ENCODE data around the gene SMARCA5. TPM values are rescaled to one million over a fixed set of nuclear protein-coding genes. Genes with fewer than 3 reads are reported as not detected.
"Not testable (repeated sequence)": the region's sequence is repeated elsewhere in the genome, so short reads cannot be mapped to it uniquely, and the experiment has no call there.

SMARCA5 gene
- total RNA-seq, 3 donors from 2014 or later = 59.2 to 66.5 (median 64.4) TPM

GRCh38 chr4:143514901-143515300 lies 1.4 kb downstream of the SMARCA5 start:
- DNase-seq = no peak
- H3K4me3 Mint-ChIP-seq = peak overlapping the region; percentile 99
- peaks cover 1% of the 10 kb centered on the region for H3K27me3 Mint-ChIP-seq (ENCODE audit: low read depth)
- H3K36me3 Mint-ChIP-seq (ENCODE audit: insufficient read depth) = peaks cover 27% of the 10 kb centered on the region
- H3K4me1 Mint-ChIP-seq (ENCODE audit: low read depth) = peaks cover 50% of the 10 kb centered on the region
- no peaks in the 10 kb centered on the region for H3K9me3 Mint-ChIP-seq
- no peak for ATAC-seq

- Mint-ChIP-seq H3K4me3 (peak overlapping the region; percentile 99), H3K4me1 (ENCODE audit: low read depth) (peaks cover 57% of the 10 kb centered on the region)
- no peak for ATAC-seq
Observed at GRCh38 chr4:143515905-143516304, 2.4 kb downstream of the SMARCA5 start.

GRCh38 chr4:143517764-143518163 lies 4.3 kb downstream of the SMARCA5 start:
- ATAC-seq (no peak), DNase-seq (no peak)
- Mint-ChIP-seq H3K4me3 (no peak overlapping the region), H3K4me1 (ENCODE audit: low read depth) (peaks cover 67% of the 10 kb centered on the region), H3K27me3 (ENCODE audit: low read depth) (no peaks in the 10 kb centered on the region), H3K36me3 (ENCODE audit: insufficient read depth) (peaks cover 41% of the 10 kb centered on the region), H3K9me3 (no peaks in the 10 kb centered on the region)

More at GRCh38 chr4:143515905-143516304, 2.4 kb downstream of the SMARCA5 start:
- H3K27me3 Mint-ChIP-seq (ENCODE audit: low read depth) = no peaks in the 10 kb centered on the region
- no peaks in the 10 kb centered on the region for H3K9me3 Mint-ChIP-seq
- no peak for DNase-seq
- H3K36me3 Mint-ChIP-seq (ENCODE audit: insufficient read depth) = peaks cover 30% of the 10 kb centered on the region

GRCh38 chr4:143524211-143524610 lies 10.7 kb downstream of the SMARCA5 start:
- Mint-ChIP-seq H3K9me3 (no peaks in the 10 kb centered on the region), H3K4me1 (ENCODE audit: low read depth) (peaks cover 37% of the 10 kb centered on the region), H3K27me3 (ENCODE audit: low read depth) (no peaks in the 10 kb centered on the region), H3K4me3 (no peak overlapping the region), H3K36me3 (ENCODE audit: insufficient read depth) (peaks cover 55% of the 10 kb centered on the region)
- no peak for ATAC-seq
- DNase-seq = no peak

GRCh38 chr4:143528046-143528445 lies 14.5 kb downstream of the SMARCA5 start:
- Mint-ChIP-seq H3K4me1 (ENCODE audit: low read depth) (peaks cover 12% of the 10 kb centered on the region), H3K36me3 (ENCODE audit: insufficient read depth) (peaks cover 59% of the 10 kb centered on the region)
- not testable (repeated sequence) for H3K9me3 Mint-ChIP-seq; H3K27me3 Mint-ChIP-seq (ENCODE audit: low read depth); DNase-seq; ATAC-seq; H3K4me3 Mint-ChIP-seq

GRCh38 chr4:143531380-143531779 lies 17.9 kb downstream of the SMARCA5 start:
- DNase-seq (no peak), ATAC-seq (no peak)
- Mint-ChIP-seq H3K4me3 (no peak overlapping the region), H3K36me3 (ENCODE audit: insufficient read depth) (peaks cover 63% of the 10 kb centered on the region), H3K9me3 (no peaks in the 10 kb centered on the region), H3K27me3 (ENCODE audit: low read depth) (no peaks in the 10 kb centered on the region), H3K4me1 (ENCODE audit: low read depth) (peaks cover 5% of the 10 kb centered on the region)

GRCh38 chr4:143531788-143532491 lies 18.4 kb downstream of the SMARCA5 start:
- Mint-ChIP-seq H3K4me3 (no peak overlapping the region), H3K27me3 (ENCODE audit: low read depth) (no peaks in the 10 kb centered on the region), H3K36me3 (ENCODE audit: insufficient read depth) (peaks cover 63% of the 10 kb centered on the region), H3K9me3 (no peaks in the 10 kb centered on the region), H3K4me1 (ENCODE audit: low read depth) (peaks cover 5% of the 10 kb centered on the region)
- DNase-seq (no peak), ATAC-seq (no peak)

- H3K4me3 Mint-ChIP-seq = no peak overlapping the region
- DNase-seq (no peak), ATAC-seq (peak in 1 of 2 donors; percentile 30)
- H3K4me1 Mint-ChIP-seq (ENCODE audit: low read depth) = peaks cover 13% of the 10 kb centered on the region
- H3K36me3 Mint-ChIP-seq (ENCODE audit: insufficient read depth) = peaks cover 61% of the 10 kb centered on the region
- no peaks in the 10 kb centered on the region for H3K27me3 Mint-ChIP-seq (ENCODE audit: low read depth)
- no peaks in the 10 kb centered on the region for H3K9me3 Mint-ChIP-seq
Observed at GRCh38 chr4:143538979-143539669, 25.6 kb downstream of the SMARCA5 start.

- Mint-ChIP-seq H3K4me1 (ENCODE audit: low read depth) (peaks cover 13% of the 10 kb centered on the region), H3K27me3 (ENCODE audit: low read depth) (no peaks in the 10 kb centered on the region), H3K4me3 (no peak overlapping the region), H3K36me3 (ENCODE audit: insufficient read depth) (peaks cover 58% of the 10 kb centered on the region), H3K9me3 (no peaks in the 10 kb centered on the region)
- DNase-seq = no peak
- peak in 1 of 2 donors; percentile 23 for ATAC-seq
Observed at GRCh38 chr4:143539670-143540023, 26.1 kb downstream of the SMARCA5 start.

- H3K4me3 Mint-ChIP-seq = no peak overlapping the region
- H3K27me3 Mint-ChIP-seq (ENCODE audit: low read depth) = no peaks in the 10 kb centered on the region
- H3K36me3 Mint-ChIP-seq (ENCODE audit: insufficient read depth) = peaks cover 46% of the 10 kb centered on the region
- ATAC-seq = no peak
- H3K4me1 Mint-ChIP-seq (ENCODE audit: low read depth) = peaks cover 3% of the 10 kb centered on the region
- no peaks in the 10 kb centered on the region for H3K9me3 Mint-ChIP-seq
- no peak for DNase-seq
Observed at GRCh38 chr4:143549928-143550327, 36.4 kb downstream of the SMARCA5 start.

GRCh38 chr4:143554728-143555597 lies 41.5 kb downstream of the SMARCA5 start:
- H3K27me3 Mint-ChIP-seq (ENCODE audit: low read depth) = no peaks in the 10 kb centered on the region
- peaks cover 15% of the 10 kb centered on the region for H3K4me1 Mint-ChIP-seq (ENCODE audit: low read depth)
- peaks cover 26% of the 10 kb centered on the region for H3K36me3 Mint-ChIP-seq (ENCODE audit: insufficient read depth)
- H3K4me3 Mint-ChIP-seq = no peak overlapping the region
- DNase-seq (no peak), ATAC-seq (no peak)
- no peaks in the 10 kb centered on the region for H3K9me3 Mint-ChIP-seq

- H3K4me3 Mint-ChIP-seq = no peak overlapping the region
- no peaks in the 10 kb centered on the region for H3K27me3 Mint-ChIP-seq (ENCODE audit: low read depth)
- DNase-seq (no peak), ATAC-seq (no peak)
- no peaks in the 10 kb centered on the region for H3K9me3 Mint-ChIP-seq
- H3K4me1 Mint-ChIP-seq (ENCODE audit: low read depth) = peaks cover 17% of the 10 kb centered on the region
- peaks cover 22% of the 10 kb centered on the region for H3K36me3 Mint-ChIP-seq (ENCODE audit: insufficient read depth)
Observed at GRCh38 chr4:143555676-143556075, 42.2 kb downstream of the SMARCA5 start.

GRCh38 chr4:143558286-143558685 lies 44.8 kb downstream of the SMARCA5 start:
- Mint-ChIP-seq H3K4me3 (peak overlapping the region; percentile 84), H3K27me3 (ENCODE audit: low read depth) (no peaks in the 10 kb centered on the region), H3K4me1 (ENCODE audit: low read depth) (peaks cover 16% of the 10 kb centered on the region), H3K36me3 (ENCODE audit: insufficient read depth) (peaks cover 7% of the 10 kb centered on the region), H3K9me3 (no peaks in the 10 kb centered on the region)
- DNase-seq (no peak), ATAC-seq (no peak)
